Measurements from ENCODE around the gene IFT80.

IFT80 gene

DNA sequence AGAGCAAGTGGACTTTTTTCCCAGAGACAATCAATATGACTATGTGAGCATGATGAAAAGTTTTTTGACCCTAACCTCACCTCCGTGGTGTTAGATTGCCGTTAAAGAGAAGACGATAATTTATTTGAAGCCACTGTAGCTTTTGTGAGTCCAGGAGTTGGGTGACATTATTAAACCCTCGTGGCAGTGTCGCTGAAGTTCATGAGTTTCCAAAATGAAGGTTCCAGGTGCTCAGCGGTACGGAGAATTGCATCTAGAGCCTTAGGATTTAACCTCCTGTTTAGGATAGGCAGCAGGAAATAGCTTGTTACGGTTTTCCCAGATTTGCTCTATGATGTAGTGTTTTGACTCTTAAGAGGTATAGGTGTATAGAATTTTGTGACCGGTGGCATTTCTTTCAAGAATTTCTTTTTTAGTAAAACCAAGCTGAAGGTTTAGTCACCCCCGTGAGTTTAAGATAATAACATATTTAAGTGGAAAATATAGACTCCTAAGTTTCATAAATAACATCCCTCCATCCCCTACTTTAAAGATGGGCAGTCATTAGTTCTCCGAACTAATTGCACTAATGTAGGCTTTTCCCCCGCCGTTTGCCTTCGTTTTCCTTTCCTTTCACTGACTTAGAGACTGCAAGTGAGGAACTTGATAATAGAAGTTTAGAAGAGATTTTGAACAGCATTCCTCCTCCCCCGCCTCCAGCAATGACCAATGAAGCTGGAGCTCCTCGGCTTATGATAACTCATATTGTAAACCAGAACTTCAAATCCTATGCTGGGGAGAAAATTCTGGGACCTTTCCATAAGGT is 2.5 kb upstream of the IFT80 start:
- DNase-seq (ENCODE audit: extremely low read depth in 1 of 2, low read depth in 1 of 2) = no peak

DNA sequence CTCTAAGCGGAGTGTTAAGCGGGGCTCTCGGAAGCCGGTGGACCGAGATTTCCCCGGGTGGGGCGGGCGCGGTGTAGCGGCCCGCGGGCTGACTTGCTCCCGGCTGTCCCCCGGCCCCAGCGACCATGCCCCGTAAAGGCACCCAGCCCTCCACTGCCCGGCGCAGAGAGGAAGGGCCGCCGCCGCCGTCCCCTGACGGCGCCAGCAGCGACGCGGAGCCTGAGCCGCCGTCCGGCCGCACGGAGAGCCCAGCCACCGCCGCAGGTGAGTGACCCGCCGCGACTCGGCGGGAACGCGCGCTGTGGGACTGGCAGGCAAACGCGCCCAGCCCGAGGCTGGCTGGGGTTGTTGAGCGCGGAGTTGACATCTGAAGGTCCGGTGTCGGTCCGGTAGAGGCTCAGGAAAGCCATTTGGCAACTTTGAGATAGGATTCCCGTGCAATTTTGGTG is 1.7 kb upstream of the IFT80 start:
- DNase-seq (ENCODE audit: extremely low read depth in 1 of 2, low read depth in 1 of 2) = no peak

DNA sequence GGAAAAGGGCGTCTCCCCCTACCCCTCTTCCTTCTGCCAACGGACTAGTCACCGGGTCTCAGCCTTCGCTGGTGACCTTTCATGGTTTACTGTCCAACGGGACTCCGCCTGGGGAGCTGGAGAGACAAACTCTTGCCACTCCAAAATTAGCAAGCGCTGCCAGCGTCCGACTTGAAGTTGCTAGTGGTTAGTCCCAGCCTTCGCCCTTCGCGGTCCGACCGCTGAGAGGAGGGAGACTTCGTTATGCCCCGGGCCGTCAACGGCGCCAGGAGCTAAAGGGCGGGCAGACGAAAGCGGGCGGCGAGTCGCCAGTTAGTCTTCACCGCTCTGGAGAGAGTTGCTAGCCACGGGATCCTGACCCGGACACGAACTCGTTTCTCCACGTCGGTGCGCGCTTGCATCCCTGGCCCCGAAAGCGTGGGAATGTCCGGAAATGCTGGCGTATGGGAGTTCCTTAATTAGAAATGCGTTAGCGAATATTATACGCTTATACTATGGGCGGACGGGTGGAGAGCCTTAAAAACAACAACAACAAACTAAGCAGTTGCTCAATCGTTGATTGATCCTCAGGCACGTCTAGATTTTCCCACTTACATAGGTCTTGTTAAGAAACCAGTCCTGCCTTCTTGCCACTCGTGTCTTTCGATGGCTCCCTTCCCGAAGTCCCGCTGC is 1.1 kb upstream of the IFT80 start:
- peak in 1 of 2 donors; percentile 25 for DNase-seq (ENCODE audit: extremely low read depth in 1 of 2, low read depth in 1 of 2)

DNA sequence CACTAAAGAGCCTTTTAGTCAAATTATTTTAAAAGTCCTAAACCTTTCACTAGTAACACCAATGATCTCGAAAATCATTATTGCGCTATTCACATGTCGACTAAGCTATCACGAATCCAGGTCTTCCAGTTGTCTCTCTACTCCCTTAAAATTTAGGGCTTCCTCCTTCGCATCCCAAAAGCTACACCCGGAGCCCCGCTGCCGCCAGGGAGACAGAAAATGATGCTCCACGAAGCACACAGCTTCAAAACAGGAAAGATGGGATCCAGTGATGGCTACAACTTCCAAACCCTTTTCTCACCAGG is 253 bp downstream of the IFT80 start:
- no peak for DNase-seq (ENCODE audit: extremely low read depth in 1 of 2, low read depth in 1 of 2)

DNA sequence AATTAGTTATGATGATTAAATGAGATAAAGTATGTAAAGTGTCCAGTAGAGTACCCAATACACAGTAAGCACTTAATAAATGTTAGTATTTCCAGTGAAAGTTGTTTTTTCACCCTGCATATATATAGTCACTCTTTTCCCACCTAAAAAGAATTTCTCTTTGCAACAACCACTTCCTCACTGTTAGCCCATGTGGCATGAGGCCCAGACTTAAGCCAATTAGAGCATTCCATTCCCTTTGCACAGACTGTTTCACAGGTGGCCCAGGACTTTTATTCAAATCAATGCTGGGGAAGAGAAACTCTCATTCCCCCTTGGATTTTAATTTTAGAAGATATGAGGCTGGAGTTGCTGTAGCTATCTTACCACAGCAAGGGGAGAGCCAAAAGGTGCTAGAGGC is 3.7 kb downstream of the IFT80 start:
- DNase-seq (ENCODE audit: extremely low read depth in 1 of 2, low read depth in 1 of 2) = no peak

DNA sequence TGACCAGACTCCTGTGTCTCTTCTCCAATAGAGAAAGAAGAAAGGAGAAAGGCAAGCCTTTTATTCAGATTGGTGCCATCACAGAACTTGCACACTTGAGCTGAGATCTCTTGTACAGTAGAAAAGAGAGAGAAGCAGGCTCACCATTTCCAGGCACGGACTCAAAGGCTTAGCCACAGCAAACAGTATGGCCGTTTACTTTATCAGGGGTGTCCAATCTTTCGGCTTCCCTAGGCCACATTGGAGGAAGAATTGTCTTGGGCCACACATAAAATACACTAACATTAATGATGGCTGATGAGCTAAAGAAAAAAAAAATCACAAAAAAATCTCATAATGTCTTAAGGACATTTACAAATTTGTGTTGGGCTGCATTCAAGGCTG is 5.0 kb downstream of the IFT80 start:
- no peak for DNase-seq (ENCODE audit: extremely low read depth in 1 of 2, low read depth in 1 of 2)

DNA sequence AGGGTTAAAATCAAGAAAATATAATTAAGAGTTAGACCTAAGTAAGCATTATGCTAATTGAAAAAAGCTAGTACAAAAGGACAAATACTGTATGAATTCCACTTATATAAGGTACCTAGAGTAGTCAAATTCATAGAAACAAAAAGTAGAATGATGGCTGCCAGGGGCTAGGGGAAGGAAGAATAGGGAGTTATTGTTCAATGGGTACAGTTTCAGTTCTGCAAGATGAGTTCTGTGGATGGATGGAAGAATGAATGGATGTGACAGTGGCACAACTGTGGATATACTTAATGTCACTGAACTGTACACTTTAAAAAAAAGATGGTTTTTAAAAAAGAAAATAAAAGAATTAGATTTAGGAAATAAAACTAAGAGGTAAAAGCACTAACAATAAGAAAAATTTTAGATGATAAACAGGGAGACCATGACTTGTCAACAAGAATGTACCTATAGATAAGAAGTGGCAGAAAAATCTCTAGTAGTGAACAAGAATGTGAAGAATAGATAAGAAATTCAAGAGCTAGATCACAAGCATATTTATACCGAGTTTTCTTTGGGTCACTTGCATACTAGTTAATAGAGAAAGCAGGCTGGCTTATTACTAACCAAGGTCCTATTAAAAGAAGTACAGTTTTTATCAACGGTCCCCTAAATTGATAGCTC is 5.5 kb downstream of the IFT80 start:
- no peak for DNase-seq (ENCODE audit: extremely low read depth in 1 of 2, low read depth in 1 of 2)

DNA sequence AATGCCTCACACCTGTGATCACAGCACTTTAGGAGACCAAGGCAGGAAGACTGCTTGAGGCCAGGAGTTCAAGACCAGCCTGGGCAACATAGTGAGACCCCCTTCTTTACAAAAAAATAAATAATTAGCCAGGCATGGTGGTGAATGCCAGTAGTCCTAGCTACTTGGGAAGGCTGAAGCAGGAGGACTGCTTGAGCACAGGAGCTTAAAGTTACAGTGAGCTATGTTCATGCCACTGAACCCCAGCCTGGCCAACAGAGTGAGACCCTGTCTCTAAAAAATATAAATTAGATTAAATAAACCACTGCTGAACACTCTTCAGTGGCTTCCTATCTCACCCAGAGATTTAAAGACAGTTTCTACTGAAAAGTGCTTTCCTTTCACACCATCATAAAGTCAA is 6.2 kb downstream of the IFT80 start:
- no peak for DNase-seq (ENCODE audit: extremely low read depth in 1 of 2, low read depth in 1 of 2)

DNA sequence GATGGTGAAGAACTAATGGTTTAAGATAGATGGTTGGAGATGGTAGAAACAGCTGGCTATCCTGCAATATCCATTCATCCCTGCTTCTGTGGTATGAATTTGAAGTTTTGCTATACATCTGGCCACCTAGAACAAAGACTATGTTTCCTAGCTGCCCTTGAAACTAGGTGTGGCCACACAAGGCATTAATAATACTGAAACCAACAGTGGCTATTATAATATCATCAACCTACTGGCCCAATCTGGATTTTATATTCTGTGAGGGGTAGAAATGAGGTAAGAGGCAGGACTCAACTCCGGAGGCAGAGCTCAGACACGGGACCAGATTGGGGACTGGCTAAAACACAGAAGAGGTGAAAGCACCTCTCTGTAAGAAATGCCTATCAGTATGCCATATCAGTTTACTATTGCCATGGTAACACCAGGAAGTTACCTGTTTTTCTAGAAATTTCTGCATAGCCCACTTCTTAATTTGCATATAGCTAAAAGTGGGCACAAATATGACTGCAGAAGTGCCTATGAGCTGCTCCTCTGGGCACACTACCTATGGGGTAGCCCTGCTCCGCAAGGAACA is 8.4 kb downstream of the IFT80 start:
- DNase-seq (ENCODE audit: extremely low read depth in 1 of 2, low read depth in 1 of 2) = no peak

DNA sequence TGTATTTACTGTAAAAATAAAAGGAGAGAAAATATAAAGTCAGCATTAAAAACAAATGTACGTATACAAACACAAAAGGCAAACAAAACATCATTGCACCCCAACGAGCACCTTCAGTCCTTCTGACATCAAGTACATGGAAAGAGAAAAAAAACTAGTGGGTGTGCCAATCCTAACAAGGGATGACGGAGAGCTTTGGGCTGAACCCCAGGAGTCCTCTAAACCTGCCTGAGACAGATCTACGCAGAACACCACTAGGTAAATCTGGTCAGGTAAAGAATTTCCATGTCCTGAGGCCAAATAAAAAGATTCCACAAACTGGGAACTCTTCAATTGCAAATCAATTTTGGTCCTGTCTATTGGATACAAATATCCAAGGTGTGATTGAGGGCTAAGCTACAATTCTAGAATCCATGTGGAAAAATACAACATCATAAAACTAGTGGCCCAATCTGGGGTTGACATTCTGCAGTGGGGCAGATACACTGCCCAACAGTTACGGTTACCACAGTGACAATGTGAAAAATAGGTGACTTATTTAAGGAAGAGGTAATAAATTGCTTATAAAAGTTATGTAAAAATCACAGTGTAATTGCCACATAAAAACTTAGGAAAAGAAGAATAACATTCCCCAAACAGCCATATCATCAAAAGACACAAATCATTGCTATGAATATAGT is 14.2 kb downstream of the IFT80 start:
- no peak for DNase-seq (ENCODE audit: extremely low read depth in 1 of 2, low read depth in 1 of 2)

DNA sequence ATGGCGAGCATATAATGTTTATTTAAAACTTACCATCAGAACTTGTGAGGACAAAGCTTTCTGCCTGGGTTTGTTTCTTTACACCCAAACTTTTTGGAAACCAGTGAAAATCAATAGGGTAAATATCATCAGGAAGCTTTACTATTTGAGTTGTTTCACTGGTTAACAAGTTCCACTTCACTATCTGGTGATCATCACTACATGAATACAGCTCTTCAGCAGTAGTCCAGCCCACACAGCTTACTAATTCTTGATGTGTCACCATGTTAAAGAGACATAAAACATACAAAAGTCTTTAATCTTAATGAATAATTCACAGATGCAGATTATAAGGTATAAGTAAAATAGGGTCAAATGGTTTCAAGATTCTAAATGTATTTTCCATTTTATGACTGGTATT is 17.6 kb downstream of the IFT80 start:
- DNase-seq (ENCODE audit: extremely low read depth in 1 of 2, low read depth in 1 of 2) = no peak

DNA sequence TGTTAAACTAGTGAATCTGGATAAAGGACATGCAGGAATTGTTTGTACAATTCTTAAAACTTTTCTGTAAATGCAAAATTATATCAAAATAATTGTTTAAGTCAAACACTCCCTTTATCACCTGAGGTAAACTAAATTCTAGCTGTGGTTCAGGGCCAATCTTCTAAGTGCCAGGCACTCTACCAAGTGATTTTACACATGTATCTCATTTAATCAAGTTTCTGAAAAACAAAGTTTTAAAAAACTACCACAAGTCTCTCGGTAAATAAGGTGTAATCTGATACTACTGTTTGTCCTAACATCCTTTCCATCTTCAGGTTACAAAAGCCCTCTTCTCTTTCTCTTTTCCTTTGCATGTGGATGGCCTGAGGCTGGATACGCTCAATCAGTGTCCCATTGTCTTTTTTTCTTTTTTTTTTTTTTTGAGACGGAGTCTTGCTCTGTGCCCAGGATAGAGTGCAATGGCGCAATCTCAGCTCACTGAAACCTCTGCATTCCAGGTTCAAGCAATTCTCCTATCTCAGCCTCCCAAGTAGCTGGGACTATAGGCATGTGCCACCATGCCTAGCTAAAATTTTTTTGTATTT is 19.3 kb downstream of the IFT80 start:
- no peak for DNase-seq (ENCODE audit: extremely low read depth in 1 of 2, low read depth in 1 of 2)

DNA sequence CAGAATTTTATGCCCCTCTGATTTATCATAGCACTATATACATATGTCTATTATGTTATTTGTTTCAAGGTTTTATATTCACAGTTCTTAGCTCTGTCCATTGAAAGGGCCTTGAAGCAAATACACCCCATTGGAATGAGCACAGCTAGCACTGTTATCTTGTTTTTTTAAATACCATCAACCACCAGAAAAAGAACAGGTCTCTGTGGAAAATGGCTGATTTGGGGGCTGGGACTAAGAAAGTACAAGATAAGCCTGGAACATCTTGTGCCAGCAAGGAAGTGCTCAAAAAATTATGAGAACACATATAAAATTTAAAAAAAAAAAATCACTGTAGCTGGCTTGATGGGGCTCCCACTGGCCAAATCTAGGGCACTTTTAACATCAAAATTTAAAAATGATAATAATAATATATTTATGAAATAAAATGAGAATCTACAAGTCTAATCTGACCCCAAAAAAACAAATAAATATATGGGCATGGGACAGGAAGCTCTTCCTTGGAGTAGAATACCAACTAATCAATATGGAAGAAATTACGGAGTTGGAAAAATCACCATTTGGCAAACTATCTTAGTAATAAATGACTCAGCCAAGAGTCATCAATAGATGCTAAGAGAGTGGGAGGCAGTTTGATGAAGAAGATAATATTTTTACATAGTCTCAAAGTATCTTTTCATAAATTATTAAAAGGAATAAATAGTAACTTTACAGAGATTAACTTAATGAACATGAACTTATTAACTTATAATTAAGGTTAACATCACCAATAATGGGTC is 20.5 kb downstream of the IFT80 start:
- DNase-seq (ENCODE audit: extremely low read depth in 1 of 2, low read depth in 1 of 2) = no peak

DNA sequence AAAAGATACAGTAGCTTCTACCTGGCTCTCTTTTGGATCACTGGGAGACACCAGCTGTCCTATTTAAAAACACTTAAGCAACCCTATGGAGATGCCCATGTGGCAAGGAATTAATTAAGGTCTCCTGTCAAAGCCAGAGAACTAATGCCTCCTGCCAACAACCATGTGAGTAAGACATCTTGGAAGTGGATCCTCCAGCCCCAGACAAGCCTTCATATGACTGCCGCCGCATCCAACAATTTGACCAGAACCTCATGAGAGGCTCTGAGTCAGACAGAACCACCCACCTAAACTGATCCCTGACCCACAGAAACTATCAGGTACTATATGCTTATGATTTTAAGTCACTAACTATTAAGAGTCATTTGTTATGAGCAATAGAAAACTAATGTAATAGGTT is 22.3 kb downstream of the IFT80 start:
- no peak for DNase-seq (ENCODE audit: extremely low read depth in 1 of 2, low read depth in 1 of 2)

DNA sequence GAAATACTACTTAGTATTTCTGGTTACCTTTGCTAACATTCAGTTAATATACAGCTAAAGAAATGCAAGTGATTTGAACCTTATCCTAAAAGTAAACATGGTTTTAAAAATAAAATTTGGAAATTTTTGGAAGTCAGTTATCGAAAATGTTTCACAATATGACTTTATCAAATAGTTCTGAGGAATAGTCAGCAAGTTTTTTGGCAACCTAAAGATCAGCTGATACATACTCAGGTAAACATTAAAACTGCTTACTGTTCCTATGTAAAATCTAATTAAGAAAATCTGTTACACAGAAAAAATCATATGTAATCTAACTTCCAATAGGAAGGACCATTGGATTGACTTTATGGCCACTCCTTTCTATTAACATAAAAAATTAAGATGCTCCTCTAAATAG is 24.1 kb downstream of the IFT80 start:
- no peak for DNase-seq (ENCODE audit: extremely low read depth in 1 of 2, low read depth in 1 of 2)

DNA sequence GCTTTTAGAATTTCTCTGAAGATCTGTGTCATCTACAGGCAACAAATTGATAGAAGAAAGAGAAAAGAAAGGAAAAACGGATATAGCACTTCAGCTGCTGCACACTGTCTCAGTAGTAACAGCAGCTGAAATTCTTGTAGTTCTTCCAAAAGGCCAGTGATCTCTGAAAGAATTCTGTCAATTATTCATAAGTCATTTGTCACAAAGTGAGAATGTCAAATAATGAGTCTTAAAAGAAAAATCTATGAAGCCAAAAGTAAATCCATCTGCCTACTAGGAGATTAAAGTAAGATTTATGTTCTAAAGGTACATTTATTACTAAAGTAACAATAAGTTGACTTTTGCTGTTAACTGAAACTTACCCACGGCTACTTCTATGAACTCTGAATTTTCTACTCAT is 24.6 kb downstream of the IFT80 start:
- DNase-seq (ENCODE audit: extremely low read depth in 1 of 2, low read depth in 1 of 2) = no peak

DNA sequence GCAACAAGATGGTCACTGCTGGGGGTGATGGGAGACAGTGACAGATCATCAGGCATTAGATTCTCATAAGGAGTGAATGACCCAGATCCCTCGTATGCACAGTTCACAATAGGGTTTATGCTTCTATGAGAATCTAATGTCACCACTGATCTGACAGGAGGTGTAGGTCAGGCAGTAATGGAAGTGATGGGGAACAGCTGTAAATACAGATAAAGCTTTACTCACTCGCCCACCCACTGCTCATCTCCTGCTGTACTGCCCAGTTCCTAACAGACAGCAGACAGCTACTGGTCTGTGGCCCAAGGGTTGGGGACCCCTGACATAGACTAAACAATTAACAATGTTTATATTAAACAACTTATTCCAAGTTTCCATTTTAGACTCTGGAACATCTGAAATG is 25.4 kb downstream of the IFT80 start:
- DNase-seq (ENCODE audit: extremely low read depth in 1 of 2, low read depth in 1 of 2) = no peak

DNA sequence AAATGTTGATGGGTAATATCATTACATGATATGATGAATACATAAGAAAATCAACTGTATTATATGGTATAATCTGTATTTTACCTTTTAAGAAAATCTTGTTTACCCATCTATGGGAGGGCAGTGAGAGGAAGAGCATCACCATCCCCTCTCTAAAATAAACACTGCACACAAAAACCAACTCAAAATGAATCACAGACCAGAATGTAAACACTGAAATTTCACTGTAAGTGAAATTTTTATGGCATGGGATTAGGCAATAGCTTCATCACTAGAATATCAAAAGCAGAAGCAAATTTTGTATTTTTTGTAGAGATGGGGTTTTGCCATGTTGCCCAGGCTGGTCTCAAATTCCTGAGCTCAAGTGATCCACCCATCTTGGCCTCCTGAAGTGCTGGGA is 26.2 kb downstream of the IFT80 start:
- no peak for DNase-seq (ENCODE audit: extremely low read depth in 1 of 2, low read depth in 1 of 2)

DNA sequence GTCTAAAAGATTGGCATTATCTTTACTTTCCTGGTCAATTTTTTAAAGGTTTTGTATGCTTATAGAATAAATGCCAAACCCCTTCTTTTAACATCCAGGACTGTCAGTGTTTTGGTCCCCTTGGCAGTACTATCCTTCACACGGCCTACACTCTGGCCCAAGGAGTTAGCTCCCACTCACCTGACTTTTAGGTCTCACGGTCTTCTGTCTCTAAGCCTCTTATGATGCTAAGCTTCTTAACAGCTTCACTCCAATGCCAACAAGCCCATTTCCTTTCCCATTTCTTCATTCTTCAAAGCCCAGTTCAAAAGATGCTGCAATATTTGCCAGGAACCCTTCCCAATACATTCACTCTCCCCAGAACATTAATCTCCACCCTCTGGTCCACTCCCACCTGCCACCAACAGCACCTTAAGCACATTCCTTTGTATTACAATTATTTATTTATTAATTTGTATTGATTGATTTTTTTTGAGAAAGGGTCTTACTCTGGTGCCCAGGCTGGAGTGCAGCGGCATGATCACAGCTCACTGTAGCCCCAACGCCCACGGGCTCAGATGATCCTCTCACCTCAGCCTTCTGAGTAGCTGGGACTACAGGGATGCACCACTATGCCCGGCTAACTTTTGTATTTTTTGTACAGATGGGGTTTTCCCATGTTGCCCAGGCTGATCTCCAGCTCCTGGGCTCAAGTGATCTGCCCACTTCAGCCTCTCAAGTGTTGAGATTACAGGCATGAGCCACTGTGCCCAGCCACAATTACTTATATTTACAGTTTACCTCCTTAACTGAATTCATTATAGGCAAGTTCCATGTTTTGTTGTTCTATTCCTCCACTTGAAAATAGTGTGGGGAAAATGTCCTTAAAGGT is 27.8 kb downstream of the IFT80 start:
- DNase-seq (ENCODE audit: extremely low read depth in 1 of 2, low read depth in 1 of 2) = no peak

Data from activated CD8-positive, alpha-beta memory T cell treated with anti-CD3 and anti-CD28 coated beads for 1 hour (primary cell).